Uterus (tissue), 2 donors: ENCODE data around the gene SMARCAD1.

ENCODE experiments used
- CTCF ChIP-seq, 4 experiments: fragments of 200-600 bp in 2 of 4; fragments of 450-650 bp in 2 of 4; sonication (generic) in 2 of 4; IDR thresholded peaks; one replicate each; pipeline ENCODE4 v1.5.1; 2016 to 2019; ENCODE audit warnings: antibody characterized with exemption in 4 of 4, mild to moderate bottlenecking in 2 of 4, moderate library complexity in 1 of 4
- POLR2A ChIP-seq, 2 donors: fragments of 450-650 bp; IDR thresholded peaks; one replicate each; pipeline ENCODE4 v1.6.1; 2016; ENCODE audit warnings: antibody characterized with exemption in 2 of 2, mild to moderate bottlenecking in 1 of 2, moderate library complexity in 1 of 2

GRCh38 chr4:94228493-94229216 lies 21.0 kb downstream of the SMARCAD1 start:
- TF ChIP-seq POLR2A (IDR thresholded peaks at IDR 0.05) (no peak), CTCF (IDR thresholded peaks at IDR 0.05) (no peak)
